ENCODE data around the gene CDC25B.
A peak's percentile ranks its signal among the peaks of the same experiment; 100 is the strongest.
"Not testable (repeated sequence)": the region's sequence is repeated elsewhere in the genome, so short reads cannot be mapped to it uniquely, and the experiment has no call there.

CDC25B gene

GRCh38 chr20:3811467-3812258, 15.6 kb downstream of the CDC25B start:
- DNase-seq = peak; percentile 90 to 92

GRCh38 chr20:3812259-3812681, 16.2 kb downstream of the CDC25B start:
- DNase-seq = no peak

DNA sequence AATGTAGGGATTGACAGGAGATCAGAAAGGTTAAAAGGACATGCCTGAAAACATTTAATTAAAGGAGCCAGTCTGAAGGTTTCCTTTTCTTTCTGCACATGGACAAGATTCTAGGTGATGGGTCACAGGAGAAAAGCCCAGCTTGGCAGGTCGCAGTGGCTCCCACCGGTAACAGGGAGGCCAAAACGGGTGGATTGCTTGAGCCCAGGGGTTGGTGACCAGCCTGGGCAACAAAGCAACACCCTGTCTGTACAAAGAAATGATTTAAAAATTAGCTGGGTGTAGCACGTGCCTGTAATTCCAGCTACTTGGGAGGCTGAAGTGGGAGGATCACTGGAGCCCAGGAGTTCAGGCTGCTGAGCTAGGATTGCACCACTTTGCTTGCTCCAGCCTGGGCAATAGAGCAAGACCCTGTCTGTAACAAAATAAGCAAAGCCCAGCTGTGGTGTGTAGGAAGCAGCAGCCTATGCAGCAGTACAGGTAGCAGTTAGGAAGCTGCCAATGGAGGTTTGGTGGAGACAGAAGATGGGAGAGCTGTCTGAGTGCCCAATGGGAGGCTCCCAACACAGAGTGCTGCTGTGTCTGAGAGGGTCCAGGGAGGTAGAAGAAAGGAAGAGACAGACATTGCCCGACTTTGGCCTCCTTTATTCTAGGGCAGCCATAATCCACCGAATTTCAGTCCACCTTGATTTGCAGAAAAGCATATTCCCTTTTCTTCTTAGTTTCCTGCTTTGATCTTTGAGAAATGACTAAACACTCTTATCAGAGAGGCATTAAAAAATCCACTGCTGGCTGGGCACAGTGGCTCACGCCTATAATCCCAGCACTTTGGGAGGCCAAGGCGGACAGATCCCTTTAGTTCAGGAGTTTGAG, 17.1 kb downstream of the CDC25B start:
- no peak for DNase-seq

DNA sequence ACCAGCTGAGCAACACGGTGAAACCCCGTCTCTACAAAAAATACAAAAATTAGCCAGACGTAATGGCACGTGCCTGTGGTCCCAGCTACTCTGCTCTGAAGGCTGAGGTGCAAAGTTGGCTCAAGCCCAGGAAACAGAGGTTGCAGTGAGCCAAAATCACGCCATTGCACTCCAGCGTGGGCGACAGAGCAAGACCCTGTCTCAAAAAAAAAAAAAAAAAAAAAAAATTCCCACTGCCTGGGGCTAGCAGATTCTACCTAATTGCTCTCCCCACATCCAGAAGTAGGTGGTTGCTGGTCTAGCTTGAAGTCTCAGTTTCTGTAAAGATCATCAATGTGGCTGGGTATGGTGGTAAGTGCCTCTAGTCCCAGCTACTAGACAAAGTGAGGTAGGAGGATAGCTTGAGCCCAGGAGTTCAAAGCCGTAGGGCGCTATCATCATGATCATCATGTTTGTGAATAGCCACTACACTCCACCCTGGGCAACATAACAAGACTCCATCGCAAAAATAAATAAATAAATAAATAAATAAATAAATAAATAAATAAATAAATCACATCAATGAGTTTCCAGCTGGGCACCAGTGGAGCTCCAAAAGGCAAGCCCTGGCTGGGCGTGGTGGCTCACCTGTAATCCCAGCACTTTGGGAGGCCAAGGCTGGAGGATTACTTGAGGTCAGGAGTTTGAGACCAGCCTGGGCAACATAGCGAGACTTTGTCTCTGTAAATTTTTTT, 17.9 kb downstream of the CDC25B start:
- no peak for DNase-seq

DNA sequence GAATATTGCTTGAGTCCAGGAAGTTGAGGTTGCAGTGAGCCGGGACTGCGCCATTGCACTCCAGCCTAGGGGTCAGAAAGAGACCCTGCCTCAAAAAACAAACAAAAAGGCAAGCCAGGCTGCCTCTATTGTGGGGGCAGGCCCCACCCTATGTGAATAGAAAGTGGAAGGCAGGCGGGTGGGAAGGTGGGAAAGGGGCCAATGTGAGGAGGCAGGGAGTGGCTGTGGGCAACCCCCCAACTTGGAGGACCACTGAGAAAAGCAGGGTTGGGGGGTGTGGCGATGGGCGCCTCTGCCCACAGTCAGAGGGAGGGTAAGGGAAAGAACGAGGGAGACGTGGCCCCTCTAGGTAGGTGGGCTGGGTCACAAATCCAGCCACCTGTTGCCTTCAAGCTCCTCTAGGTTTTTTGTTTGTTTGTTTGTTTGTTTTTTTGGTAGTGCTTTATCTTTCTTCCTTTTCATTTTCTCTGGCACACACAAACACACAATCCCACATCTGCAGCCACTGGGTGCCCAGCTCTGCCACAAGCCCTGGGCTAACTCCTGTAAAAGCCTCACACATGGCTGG, 18.9 kb downstream of the CDC25B start:
- DNase-seq = no peak

DNA sequence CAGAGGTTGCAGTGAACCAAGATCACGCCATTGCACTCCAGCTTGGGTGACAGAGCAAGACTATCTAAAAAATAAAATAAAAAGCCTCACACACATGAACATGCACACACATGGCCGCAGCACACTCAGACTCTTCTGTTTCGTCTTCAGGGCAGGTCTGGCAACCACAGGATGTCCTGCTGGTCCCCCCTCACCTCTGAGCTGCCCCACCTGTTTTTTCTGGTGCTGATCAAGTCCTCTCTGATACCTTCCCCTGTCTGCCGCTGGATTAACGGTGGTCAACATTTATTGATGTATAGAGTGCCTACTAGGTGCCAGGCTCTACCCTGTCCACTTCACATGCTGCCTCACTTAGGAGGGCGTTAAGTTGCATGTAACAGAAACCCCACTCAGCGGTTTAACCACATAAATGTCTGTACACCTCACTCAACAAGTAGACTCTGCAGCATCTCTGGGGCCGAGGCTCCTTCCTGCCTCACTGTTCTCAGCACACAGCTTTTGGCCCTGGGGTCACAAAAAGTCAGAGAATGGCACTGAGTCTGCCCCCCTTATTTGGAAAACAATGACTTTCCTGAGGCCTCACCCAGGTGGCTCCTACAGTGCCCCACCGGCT, 19.7 kb downstream of the CDC25B start:
- DNase-seq = peak in 1 of 2 donors; percentile 48

DNA sequence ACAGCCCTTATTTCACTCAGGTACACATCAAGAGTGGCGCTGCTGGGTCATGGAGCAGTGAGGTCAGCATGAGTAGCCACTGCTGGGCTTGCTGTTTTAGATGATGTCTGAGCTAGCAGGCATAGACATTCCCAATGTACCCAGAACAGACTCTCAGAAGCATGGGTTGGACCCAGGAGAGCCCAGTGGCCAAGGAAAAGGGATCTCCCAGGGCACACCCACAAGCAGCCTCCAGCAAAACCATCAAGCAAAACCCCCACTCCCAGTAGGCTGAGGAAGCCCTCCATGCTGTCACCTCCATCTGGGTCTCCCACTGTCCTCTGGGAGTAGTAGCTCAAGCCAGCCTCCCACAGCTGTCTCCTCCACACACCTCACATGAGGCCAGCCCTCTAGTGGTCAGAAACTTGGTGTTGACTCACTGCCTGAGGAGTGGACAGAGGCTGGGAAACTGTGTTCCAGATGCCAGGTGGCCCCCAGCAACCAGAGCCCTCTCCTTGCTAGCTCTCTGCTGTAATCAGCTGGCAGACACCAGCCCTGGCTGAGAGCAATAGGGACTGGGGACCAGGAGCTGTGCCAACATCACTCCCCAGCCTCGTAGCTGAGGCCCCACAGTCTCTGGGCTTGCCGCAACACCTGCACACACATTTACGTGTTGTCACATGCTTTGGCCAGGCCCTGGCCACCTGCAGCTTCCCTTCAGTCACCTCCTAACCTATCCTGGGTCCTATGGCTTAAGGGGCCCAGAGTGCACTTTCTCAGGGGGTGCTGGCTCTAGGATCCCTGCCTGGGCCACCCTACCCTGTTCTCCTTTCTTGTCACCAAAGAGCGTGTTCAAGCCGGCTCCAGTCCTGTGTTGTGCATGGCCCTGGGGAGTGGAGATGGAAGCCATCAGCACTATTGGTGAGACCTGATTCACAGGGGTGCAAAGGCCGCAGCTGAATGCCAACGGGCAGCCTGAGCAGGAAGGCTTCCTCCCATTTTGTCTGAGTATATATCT, 22.3 kb downstream of the CDC25B start:
- DNase-seq = peak; percentile 35 to 43

GRCh38 chr20:3819411-3820047, 23.4 kb downstream of the CDC25B start:
- no peak for DNase-seq

GRCh38 chr20:3820048-3820900, 24.2 kb downstream of the CDC25B start, which contains the start of gene AP5S1:
Gene AP5S1 (plus strand): TSS chr20:3820547. CDS start chr20:3822118, 1,571 bp downstream.
- peak; percentile 92 for DNase-seq

DNA sequence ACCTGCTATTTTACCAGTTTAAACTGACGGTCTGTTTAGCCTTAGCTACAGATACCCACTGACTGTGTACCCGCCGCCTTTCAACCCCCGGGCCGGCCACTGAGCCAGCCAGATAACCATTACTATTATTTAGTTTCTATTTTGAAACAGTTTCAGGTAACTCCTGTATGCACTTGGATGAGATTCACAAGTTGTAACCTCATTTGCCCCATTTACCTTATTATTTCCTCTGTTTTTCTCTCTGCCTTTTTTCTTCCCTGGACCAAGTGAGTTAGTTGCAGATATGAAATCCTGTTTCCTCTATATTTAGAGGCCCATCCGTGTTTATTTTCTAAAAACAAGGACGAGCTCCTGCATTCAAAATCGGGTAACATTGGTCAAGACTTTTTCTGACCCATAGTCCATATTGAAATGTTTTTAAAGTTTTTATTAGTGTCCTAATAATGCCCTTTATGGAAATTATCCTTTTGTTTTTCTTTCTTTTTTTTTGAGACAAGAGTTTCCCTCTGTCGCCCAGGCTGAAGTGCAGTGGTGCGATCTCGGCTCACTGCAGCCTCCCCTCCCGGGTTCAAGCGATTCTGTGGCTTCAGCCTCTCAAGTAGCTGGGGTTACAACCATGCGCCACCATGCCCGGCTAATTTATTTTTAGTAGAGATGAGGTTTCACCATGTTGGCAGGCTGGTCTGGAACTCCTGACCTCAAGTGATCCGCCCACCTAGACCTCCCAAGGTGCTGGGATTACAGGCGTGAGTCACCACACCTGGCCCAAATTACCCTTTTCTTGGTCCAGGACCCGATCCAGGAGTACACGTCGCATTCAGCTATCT, 25.0 kb downstream of the CDC25B start:
- no peak for DNase-seq

DNA sequence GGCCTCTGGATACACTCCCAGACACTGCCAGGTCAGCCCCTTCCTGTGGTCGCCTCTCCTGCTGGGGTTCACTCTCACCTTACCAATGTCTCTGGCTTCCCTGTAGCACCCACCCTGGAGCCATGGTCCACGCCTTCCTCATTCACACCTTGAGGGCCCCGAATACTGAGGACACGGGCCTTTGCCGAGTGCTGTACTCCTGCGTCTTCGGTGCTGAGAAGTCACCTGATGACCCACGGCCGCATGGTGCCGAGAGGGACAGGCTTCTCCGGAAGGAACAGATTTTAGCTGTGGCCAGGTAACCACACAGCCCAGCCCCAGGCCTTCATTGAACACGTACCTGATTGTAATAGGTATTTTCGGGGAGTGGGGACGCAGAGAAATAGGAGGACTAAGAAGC, 25.9 kb downstream of the CDC25B start:
- DNase-seq = no peak

- no peak for DNase-seq
These were observed 27.8 kb downstream of the CDC25B start for GRCh38 chr20:3823881-3824280.

DNA sequence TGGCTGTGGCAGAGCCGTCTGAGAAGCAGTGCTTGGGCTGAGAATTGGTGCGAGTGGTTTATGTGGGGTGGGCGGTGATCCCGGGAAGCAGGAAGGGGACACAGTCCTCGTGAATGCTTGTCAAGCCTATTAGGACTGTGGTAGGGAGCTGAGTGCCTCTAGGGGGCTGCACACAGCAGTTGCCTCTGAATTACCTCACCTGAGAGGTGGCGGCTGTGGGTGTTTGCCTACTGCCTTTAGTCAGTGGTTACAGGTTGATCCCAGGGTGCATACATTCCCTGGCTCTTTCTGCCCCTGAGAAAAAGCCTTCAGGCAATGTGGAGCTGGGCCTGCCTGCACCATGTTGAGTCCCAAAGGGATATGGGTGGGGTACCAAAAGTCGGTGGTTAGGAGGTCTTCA, 29.4 kb downstream of the CDC25B start:
- DNase-seq = no peak

GRCh38 chr20:3826420-3826819, 30.3 kb downstream of the CDC25B start:
- DNase-seq = no peak

DNA sequence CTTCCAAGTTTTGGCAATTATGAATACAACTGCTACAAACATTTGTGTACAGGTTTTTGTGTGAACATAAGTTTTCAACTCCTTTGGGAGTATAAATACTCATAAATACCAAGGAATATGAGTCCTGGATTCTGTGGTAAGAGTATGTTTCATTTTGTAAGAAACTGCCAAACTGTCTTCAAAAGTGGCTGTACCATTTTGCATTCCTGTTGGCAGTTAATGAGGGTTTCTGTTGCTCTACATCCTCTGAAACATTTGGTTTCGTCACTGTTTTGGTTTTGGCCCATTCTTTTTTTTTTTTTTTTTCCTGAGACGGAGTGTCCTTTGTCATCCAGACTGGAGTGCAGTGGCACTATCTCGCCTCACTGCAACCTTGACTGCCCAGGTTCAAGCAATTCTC, 32.7 kb downstream of the CDC25B start:
- no peak for DNase-seq

DNA sequence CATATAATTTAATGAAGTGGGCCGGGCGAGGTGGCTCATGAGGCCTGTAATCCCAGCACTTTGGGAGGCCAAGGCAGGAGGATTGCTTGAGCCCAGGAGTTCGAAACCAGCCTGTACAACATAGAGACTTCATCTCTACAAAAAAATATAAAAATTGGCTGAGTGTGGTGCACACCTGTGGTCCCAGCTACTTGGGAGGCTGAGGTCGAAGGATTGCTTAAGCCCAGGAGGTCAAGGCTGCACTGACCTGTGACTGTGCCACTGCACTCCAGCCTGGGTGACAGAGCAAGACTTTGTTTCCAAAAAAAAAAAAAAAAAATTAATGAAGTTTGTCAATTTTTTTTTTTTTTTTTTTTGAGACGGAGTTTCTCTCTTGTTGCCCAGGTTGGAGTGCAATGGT, 33.8 kb downstream of the CDC25B start:
- DNase-seq = not testable (repeated sequence)

DNA sequence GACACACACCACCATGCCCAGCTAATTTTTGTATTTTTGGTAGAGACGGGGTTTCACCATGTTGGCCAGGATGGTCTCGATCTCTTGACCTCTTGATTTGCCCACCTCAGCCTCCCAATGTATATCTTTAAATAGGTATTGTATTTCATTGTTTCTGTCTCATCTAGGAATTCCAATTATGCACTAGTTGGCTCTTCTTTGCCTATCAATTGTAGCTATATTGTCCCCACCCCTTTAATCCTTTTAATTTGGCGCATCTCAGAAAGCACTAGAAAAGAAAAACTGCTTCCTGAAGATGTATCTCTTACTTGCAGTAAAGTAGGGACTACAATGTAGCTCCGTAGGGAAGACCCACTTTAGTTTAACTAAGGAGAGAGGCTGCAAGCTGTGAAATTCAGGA, 40.0 kb downstream of the CDC25B start:
- DNase-seq = no peak

DNA sequence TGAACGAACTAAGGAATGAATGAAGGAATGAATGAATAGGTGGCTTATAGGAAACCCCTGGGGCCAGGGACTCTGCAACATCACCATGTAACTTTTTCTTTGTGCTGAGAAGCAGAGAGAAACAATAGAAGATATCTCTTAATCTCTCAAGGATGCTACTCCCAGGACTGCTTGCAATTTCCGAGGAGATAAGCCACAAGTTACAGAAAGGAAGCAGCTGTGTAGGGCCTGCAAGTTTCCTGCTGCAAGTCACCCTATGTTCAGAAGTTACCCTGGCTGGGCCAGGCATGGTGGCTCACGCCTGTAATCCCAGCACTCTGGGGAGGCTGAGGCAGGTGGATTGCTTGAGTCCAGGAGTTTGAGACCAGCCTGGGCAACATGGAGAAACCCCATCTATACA, 43.2 kb downstream of the CDC25B start:
- DNase-seq = no peak

GRCh38 chr20:3840201-3840600, 44.1 kb downstream of the CDC25B start:
- not testable (repeated sequence) for DNase-seq

Data from CD4-positive, alpha-beta T cell treated with Interleukin-1 beta for 1 hour (primary cell).